SK-N-SH treated with all-trans-retinoic acid at 6 μM for 48 hours (cell line): ENCODE data around the gene PCDH15.

Experiments used
- ATAC-seq: fragments of 200-7000 bp; cut with Tn5 transposase; 3 replicates; pipeline ENCODE4 v1.9.1; 2020; ENCODE audit warnings: mild to moderate bottlenecking, moderate library complexity
- ARNTL ChIP-seq: fragments of 450-650 bp; formaldehyde crosslinking; IDR thresholded peaks from 2 replicates; pipeline ENCODE4 v1.5.0; 2020; ENCODE audit warnings: low read depth, mild to moderate bottlenecking, moderate library complexity, borderline replicate concordance
- BACH2 ChIP-seq: fragments of 250-450 bp; sonication (Bioruptor Pico); IDR thresholded peaks from 2 replicates; pipeline ENCODE4 v1.9.0; 2021; ENCODE audit warnings: mild to moderate bottlenecking, borderline replicate concordance
- CSDC2 ChIP-seq: fragments of 250-450 bp; sonication (Bioruptor Pico); IDR thresholded peaks from 2 replicates; pipeline ENCODE4 v1.5.0; 2020; ENCODE audit warnings: mild to moderate bottlenecking, moderate library complexity
- ISL1 ChIP-seq: fragments of 250-450 bp; sonication (Bioruptor Pico); IDR thresholded peaks from 2 replicates; pipeline ENCODE4 v2.1.2; 2022; ENCODE audit warnings: mild to moderate bottlenecking, moderate library complexity
- OSR1 ChIP-seq: fragments of 250-450 bp; sonication (Bioruptor Pico); IDR thresholded peaks from 2 replicates; pipeline ENCODE4 v1.8.0; 2022; ENCODE audit warnings: moderate library complexity, mild to moderate bottlenecking, inconsistent platforms
- POU6F1 ChIP-seq: fragments of 250-450 bp; sonication (Bioruptor Pico); IDR thresholded peaks from 2 replicates; pipeline ENCODE4 v1.8.0; 2021; ENCODE audit warnings: low read depth, mild to moderate bottlenecking, moderate library complexity, borderline replicate concordance
- PPARA ChIP-seq: fragments of 250-450 bp; sonication (Bioruptor Pico); IDR thresholded peaks from 2 replicates; pipeline ENCODE4 v1.5.0; 2020; ENCODE audit warnings: mild to moderate bottlenecking, borderline replicate concordance
- RARB ChIP-seq: fragments of 250-450 bp; sonication (Bioruptor Pico); IDR thresholded peaks from 2 replicates; pipeline ENCODE4 v1.8.0; 2021; ENCODE audit warnings: mild to moderate bottlenecking, moderate library complexity
- SNAI2 ChIP-seq: fragments of 250-450 bp; sonication (Bioruptor Pico); IDR thresholded peaks from 2 replicates; pipeline ENCODE4 v1.5.0; 2020; ENCODE audit warnings: mild to moderate bottlenecking, moderate library complexity
- TCF4 ChIP-seq: fragments of 250-450 bp; sonication (Bioruptor Pico); IDR thresholded peaks from 2 replicates; pipeline ENCODE4 v1.8.0; 2021; ENCODE audit warnings: mild to moderate bottlenecking, moderate library complexity, borderline replicate concordance
- ZC3H10 ChIP-seq: fragments of 250-450 bp; sonication (Bioruptor Pico); IDR thresholded peaks from 2 replicates; pipeline ENCODE4 v1.5.1; 2021; ENCODE audit warnings: mild to moderate bottlenecking, moderate library complexity
- ZFP3 ChIP-seq: fragments of 250-450 bp; sonication (Bioruptor Pico); IDR thresholded peaks from 2 replicates; pipeline ENCODE4 v1.5.0; 2020; ENCODE audit warnings: mild to moderate bottlenecking, moderate library complexity
- ZFP30 ChIP-seq: fragments of 450-650 bp; formaldehyde crosslinking; IDR thresholded peaks from 2 replicates; pipeline ENCODE4 v1.5.0; 2022; ENCODE audit warnings: mild to moderate bottlenecking, moderate library complexity
- ZNF565 ChIP-seq: fragments of 450-650 bp; formaldehyde crosslinking; conservative IDR thresholded peaks from 2 replicates; pipeline ENCODE4 v1.5.0; 2020; ENCODE audit warnings: low read depth, mild to moderate bottlenecking, moderate library complexity
- ZNF70 ChIP-seq: fragments of 450-650 bp; formaldehyde crosslinking; IDR thresholded peaks from 2 replicates; pipeline ENCODE4 v1.5.0; 2020; ENCODE audit warnings: mild to moderate bottlenecking, moderate library complexity
- ZNF8 ChIP-seq: fragments of 450-650 bp; formaldehyde crosslinking; IDR thresholded peaks from 2 replicates; pipeline ENCODE4 v1.5.0; 2020; ENCODE audit warnings: mild to moderate bottlenecking, moderate library complexity
- TF ChIP-seq, protein P1 (sequence below): fragments of 250-450 bp; sonication (Bioruptor Pico); IDR thresholded peaks from 2 replicates; pipeline ENCODE4 v1.5.1; 2020; ENCODE audit warnings: low read depth, mild to moderate bottlenecking, moderate library complexity
- TF ChIP-seq, protein P2 (sequence below): fragments of 250-450 bp; sonication (Bioruptor Pico); IDR thresholded peaks from 2 replicates; pipeline ENCODE4 v1.8.0; 2020; ENCODE audit warnings: mild to moderate bottlenecking, moderate library complexity, borderline replicate concordance
- TF ChIP-seq, protein P3 (sequence below): fragments of 250-450 bp; sonication (Bioruptor Pico); IDR thresholded peaks from 2 replicates; pipeline ENCODE4 v1.5.1; 2021; ENCODE audit warnings: mild to moderate bottlenecking, moderate library complexity
- TF ChIP-seq, protein P4 (sequence below): fragments of 250-450 bp; sonication (Bioruptor Pico); IDR thresholded peaks from 2 replicates; pipeline ENCODE4 v1.5.0; 2020; ENCODE audit warnings: mild to moderate bottlenecking, moderate library complexity

The PCDH15 gene

GRCh38 chr10:54441275-54441674 is 359.8 kb downstream of the PCDH15 start:
- ATAC-seq: no peak
- TF ChIP-seq ZNF565 (CRISPR knock-in tag) (no peak), SNAI2 (no peak)

DNA sequence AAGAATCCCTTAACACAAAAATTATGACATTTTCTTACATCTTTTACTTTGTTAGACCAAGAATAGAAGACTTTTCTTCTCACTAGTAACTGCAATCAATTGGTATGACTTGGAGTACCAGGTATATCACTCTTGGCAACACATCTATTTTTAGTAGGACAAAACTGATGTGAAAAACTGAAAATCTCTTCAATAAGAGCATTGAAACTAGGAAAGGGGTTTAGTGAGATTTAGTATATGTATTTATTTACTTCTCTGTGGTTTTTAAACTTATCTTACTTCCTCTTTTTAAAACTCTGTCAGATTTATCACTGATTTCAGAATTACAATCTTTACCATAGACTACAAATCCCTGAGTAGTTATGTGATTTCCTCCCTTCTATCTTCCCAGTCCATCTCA is 366.2 kb downstream of the PCDH15 start:
- no peak for ATAC-seq
- TF ChIP-seq OSR1 (CRISPR knock-in tag): no peak
- TF ChIP-seq, protein P1, sequence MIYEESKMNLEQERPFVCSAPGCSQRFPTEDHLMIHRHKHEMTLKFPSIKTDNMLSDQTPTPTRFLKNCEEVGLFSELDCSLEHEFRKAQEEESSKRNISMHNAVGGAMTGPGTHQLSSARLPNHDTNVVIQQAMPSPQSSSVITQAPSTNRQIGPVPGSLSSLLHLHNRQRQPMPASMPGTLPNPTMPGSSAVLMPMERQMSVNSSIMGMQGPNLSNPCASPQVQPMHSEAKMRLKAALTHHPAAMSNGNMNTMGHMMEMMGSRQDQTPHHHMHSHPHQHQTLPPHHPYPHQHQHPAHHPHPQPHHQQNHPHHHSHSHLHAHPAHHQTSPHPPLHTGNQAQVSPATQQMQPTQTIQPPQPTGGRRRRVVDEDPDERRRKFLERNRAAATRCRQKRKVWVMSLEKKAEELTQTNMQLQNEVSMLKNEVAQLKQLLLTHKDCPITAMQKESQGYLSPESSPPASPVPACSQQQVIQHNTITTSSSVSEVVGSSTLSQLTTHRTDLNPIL (CRISPR knock-in tag): no peak
- no peak for TF ChIP-seq SNAI2
- no peak for TF ChIP-seq TCF4
- TF ChIP-seq ZFP3 (CRISPR knock-in tag): no peak
- TF ChIP-seq, protein P2, sequence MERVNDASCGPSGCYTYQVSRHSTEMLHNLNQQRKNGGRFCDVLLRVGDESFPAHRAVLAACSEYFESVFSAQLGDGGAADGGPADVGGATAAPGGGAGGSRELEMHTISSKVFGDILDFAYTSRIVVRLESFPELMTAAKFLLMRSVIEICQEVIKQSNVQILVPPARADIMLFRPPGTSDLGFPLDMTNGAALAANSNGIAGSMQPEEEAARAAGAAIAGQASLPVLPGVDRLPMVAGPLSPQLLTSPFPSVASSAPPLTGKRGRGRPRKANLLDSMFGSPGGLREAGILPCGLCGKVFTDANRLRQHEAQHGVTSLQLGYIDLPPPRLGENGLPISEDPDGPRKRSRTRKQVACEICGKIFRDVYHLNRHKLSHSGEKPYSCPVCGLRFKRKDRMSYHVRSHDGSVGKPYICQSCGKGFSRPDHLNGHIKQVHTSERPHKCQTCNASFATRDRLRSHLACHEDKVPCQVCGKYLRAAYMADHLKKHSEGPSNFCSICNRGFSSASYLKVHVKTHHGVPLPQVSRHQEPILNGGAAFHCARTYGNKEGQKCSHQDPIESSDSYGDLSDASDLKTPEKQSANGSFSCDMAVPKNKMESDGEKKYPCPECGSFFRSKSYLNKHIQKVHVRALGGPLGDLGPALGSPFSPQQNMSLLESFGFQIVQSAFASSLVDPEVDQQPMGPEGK: no peak
- TF ChIP-seq, protein P3, sequence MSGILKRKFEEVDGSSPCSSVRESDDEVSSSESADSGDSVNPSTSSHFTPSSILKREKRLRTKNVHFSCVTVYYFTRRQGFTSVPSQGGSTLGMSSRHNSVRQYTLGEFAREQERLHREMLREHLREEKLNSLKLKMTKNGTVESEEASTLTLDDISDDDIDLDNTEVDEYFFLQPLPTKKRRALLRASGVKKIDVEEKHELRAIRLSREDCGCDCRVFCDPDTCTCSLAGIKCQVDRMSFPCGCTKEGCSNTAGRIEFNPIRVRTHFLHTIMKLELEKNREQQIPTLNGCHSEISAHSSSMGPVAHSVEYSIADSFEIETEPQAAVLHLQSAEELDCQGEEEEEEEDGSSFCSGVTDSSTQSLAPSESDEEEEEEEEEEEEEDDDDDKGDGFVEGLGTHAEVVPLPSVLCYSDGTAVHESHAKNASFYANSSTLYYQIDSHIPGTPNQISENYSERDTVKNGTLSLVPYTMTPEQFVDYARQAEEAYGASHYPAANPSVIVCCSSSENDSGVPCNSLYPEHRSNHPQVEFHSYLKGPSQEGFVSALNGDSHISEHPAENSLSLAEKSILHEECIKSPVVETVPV (CRISPR knock-in tag): no peak
- TF ChIP-seq RARB (CRISPR knock-in tag): no peak
- TF ChIP-seq ISL1 (CRISPR knock-in tag): no peak
- TF ChIP-seq ZNF70 (CRISPR knock-in tag): no peak
- no peak for TF ChIP-seq CSDC2
- TF ChIP-seq BACH2: no peak
- no peak for TF ChIP-seq ZNF565 (CRISPR knock-in tag)
- TF ChIP-seq, protein P4, sequence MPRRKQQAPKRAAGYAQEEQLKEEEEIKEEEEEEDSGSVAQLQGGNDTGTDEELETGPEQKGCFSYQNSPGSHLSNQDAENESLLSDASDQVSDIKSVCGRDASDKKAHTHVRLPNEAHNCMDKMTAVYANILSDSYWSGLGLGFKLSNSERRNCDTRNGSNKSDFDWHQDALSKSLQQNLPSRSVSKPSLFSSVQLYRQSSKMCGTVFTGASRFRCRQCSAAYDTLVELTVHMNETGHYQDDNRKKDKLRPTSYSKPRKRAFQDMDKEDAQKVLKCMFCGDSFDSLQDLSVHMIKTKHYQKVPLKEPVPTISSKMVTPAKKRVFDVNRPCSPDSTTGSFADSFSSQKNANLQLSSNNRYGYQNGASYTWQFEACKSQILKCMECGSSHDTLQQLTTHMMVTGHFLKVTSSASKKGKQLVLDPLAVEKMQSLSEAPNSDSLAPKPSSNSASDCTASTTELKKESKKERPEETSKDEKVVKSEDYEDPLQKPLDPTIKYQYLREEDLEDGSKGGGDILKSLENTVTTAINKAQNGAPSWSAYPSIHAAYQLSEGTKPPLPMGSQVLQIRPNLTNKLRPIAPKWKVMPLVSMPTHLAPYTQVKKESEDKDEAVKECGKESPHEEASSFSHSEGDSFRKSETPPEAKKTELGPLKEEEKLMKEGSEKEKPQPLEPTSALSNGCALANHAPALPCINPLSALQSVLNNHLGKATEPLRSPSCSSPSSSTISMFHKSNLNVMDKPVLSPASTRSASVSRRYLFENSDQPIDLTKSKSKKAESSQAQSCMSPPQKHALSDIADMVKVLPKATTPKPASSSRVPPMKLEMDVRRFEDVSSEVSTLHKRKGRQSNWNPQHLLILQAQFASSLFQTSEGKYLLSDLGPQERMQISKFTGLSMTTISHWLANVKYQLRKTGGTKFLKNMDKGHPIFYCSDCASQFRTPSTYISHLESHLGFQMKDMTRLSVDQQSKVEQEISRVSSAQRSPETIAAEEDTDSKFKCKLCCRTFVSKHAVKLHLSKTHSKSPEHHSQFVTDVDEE (CRISPR knock-in tag): no peak
- no peak for TF ChIP-seq PPARA (CRISPR knock-in tag)

DNA sequence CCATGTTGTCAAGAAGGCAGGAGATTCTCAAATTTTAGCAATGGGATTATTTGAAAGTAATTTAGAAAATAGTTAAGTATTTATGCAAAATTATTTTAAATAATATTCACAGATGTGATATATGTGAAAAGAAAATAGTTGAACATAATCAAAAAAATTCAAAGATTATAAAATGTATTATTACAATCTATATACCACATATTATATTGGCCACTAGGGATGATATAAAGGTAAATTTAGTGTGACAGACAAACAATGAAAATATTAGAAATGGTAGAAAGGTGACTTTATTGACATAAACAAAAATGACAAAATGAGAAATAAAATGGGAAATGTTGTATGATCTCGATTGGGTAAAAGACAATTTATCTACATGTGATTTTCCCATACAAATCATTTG is 385.5 kb downstream of the PCDH15 start:
- no peak for ATAC-seq
- TF ChIP-seq BACH2: no peak
- no peak for TF ChIP-seq ZC3H10 (CRISPR knock-in tag)
- no peak for TF ChIP-seq ARNTL (CRISPR knock-in tag)
- TF ChIP-seq PPARA (CRISPR knock-in tag): no peak
- TF ChIP-seq OSR1 (CRISPR knock-in tag): no peak
- TF ChIP-seq SNAI2: no peak
- TF ChIP-seq, protein P4 (CRISPR knock-in tag): no peak
- no peak for TF ChIP-seq POU6F1 (CRISPR knock-in tag)
- TF ChIP-seq, protein P2: no peak
- no peak for TF ChIP-seq ZNF8 (CRISPR knock-in tag)
- TF ChIP-seq ZFP30: no peak
